ENCODE measurements around the gene JAM3.

JAM3 gene

DNA sequence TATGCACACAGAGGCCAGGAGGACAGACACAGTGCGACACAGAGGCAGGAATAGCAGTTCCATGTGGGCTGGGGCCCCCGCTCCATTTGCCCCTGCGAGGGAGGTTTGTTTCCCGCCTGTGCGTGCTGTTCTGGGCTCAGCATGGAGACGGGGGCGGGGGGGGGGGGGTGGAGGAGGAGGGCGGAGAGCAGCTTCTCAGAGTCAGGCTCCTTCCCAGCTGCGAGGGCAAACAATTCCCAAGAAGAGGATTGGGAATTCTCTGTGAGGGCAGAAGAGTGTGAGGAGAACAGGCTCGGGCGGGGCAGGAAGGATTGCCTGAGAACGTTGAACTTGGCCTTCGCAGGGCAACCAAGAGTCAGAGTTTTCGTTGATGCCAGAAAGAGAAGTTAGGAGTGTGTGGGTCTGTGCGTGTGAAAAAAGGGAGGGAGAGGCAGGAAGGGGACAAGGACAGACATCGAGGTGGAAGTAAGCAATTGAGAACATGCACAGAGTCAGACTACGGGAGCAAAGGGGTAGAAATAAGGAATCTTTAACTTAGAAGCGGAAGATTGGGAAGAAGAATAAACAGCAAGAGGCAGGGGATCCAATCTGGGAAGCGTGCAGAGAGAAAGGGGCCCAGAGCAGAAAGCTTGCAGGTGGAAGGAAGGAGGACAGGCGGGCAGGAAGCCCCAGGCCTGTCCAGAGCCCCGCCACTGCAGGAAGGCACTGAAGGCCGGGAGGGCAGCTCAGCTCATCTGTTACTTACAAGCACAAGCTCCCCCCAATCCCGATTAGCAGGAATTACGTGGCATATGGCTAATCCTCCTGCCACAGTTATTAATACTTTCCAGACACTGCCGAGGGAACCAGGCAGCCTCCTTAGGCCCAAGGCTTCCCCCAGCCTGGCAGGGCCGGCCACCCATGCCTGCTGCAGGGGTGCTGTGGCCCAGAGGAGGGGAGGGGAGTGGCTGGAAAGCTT is 15.6 kb upstream of the JAM3 start:
- no peak for DNase-seq (ENCODE audit: low read depth, low spot score)
- in situ Hi-C loops (cut with HindIII; ENCODE audit: low sequenced_read_pairs): no loop called here

DNA sequence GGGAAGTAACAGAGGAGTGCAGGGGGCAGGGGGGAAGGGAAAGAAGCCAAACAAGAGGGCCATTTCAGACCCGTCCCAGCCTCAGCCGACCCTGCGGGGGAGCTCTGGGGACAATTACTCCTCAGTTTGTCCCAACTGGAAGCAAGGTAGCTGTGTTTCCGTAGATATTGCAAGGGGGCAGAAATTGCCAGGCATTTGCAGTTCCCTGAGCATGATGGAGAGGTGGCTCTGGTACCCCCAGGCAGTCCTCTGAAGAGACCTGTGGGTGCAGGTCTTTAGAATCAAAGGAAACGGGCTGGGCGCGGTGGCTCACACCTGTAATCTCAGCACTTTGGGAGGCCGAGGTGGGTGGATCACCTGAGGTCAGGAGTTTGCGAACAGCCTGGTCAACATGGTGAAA is 13.8 kb upstream of the JAM3 start:
- TF ChIP-seq, protein P1, sequence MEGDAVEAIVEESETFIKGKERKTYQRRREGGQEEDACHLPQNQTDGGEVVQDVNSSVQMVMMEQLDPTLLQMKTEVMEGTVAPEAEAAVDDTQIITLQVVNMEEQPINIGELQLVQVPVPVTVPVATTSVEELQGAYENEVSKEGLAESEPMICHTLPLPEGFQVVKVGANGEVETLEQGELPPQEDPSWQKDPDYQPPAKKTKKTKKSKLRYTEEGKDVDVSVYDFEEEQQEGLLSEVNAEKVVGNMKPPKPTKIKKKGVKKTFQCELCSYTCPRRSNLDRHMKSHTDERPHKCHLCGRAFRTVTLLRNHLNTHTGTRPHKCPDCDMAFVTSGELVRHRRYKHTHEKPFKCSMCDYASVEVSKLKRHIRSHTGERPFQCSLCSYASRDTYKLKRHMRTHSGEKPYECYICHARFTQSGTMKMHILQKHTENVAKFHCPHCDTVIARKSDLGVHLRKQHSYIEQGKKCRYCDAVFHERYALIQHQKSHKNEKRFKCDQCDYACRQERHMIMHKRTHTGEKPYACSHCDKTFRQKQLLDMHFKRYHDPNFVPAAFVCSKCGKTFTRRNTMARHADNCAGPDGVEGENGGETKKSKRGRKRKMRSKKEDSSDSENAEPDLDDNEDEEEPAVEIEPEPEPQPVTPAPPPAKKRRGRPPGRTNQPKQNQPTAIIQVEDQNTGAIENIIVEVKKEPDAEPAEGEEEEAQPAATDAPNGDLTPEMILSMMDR (IDR thresholded peaks at IDR 0.05; ENCODE audit: low read depth, low read length): no peak
- DNase-seq (ENCODE audit: low read depth, low spot score): no peak
- in situ Hi-C loops (cut with HindIII; ENCODE audit: low sequenced_read_pairs): no loop called here
- H3K4me3 ChIP-seq (ENCODE audit: low read depth, low read length): no peak overlapping the region

More for the DNA sequence above, 15.6 kb upstream of the JAM3 start:
- TF ChIP-seq, protein P1 (IDR thresholded peaks at IDR 0.05; ENCODE audit: low read depth, low read length): no peak
- H3K4me3 ChIP-seq (ENCODE audit: low read depth, low read length): no peak overlapping the region

DNA sequence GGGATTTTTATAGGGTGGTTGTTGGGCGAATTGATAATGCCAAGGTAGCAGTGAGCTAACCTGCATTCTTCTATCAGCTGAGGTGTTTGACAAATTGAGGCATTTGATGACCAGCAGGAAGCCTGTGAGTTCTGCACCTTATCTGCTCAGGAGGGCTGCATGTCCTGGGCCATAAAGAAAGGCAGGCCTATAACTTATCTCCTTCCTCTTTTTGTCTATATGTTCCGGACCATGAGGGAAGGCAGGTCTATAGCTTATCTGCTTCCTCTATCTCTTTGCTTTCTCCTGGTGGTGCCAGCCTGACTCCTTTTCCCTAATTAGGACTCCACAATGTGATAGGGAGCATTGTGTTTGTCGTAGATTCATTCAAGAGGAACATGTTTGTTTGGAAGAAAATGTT is 8.6 kb upstream of the JAM3 start:
- DNase-seq (ENCODE audit: low read depth, low spot score): no peak
- TF ChIP-seq, protein P1 (IDR thresholded peaks at IDR 0.05; ENCODE audit: low read depth, low read length): no peak
- in situ Hi-C loops (cut with HindIII; ENCODE audit: low sequenced_read_pairs): no loop called here
- H3K4me3 ChIP-seq (ENCODE audit: low read depth, low read length): no peak overlapping the region

DNA sequence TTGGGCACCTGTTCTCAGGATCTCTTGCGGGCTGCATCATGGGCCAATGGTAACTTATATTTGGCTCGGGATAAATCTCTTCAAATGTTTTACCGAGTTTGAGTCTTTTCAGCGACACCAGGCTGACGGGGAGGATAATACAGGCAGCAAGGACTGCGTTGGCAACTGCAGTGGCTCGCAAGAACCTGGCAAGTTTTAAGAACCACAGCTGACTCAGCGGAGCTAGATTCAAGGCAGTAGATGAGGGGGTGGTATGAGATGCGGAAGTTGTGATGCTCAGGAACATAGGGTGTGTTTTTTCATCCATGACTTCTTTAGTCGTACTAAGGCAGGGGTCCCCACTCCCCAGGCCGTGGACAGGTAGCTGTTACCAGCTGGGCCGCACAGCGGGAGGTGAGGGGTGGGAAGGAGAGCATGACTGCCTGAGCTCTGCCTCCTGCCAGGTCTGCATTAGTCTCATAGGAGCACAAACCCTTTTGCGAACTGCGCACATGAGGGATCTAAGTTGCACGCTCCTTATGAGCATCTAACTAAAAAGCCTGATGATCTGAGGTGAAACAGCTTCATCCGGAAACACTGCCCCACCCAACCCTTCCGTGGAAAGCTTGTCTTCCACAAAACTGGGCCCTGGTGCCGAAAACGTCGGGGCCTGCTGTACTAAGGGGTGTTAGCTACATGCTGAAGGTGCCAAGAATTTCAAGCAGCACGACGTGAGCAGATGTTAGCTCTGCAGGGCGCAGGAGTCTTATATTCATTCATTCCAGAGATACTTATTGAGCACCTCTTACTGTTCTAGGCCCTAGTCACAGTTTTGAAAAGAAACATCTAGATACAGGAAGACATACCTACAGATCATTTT is 6.4 kb upstream of the JAM3 start:
- TF ChIP-seq, protein P1 (IDR thresholded peaks at IDR 0.05; ENCODE audit: low read depth, low read length): no peak
- DNase-seq (ENCODE audit: low read depth, low spot score): no peak
- H3K4me3 ChIP-seq (ENCODE audit: low read depth, low read length): no peak overlapping the region
- in situ Hi-C loops (cut with HindIII; ENCODE audit: low sequenced_read_pairs): no loop called here

DNA sequence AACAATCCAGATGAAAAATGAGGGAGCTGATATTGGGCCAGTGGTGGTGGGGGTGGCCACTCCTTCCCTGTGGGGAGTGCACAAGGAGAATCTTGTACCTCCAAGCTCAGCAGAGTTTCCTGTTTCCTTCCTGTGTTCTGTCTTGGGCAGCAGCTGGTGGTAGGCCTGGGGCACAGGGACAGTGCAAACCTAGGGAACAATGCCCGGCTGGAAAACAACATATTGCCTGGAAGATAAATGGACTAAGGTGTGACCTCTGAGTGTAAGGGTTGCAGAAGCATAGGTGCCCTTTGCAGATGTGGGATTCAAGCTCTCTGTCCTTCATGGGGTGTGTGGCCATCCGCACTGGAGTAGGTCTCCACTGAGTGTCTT is 5.8 kb upstream of the JAM3 start:
- in situ Hi-C loops (cut with HindIII; ENCODE audit: low sequenced_read_pairs): no loop called here
- no peak overlapping the region for H3K4me3 ChIP-seq (ENCODE audit: low read depth, low read length)
- TF ChIP-seq, protein P1 (IDR thresholded peaks at IDR 0.05; ENCODE audit: low read depth, low read length): no peak
- no peak for DNase-seq (ENCODE audit: low read depth, low spot score)

DNA sequence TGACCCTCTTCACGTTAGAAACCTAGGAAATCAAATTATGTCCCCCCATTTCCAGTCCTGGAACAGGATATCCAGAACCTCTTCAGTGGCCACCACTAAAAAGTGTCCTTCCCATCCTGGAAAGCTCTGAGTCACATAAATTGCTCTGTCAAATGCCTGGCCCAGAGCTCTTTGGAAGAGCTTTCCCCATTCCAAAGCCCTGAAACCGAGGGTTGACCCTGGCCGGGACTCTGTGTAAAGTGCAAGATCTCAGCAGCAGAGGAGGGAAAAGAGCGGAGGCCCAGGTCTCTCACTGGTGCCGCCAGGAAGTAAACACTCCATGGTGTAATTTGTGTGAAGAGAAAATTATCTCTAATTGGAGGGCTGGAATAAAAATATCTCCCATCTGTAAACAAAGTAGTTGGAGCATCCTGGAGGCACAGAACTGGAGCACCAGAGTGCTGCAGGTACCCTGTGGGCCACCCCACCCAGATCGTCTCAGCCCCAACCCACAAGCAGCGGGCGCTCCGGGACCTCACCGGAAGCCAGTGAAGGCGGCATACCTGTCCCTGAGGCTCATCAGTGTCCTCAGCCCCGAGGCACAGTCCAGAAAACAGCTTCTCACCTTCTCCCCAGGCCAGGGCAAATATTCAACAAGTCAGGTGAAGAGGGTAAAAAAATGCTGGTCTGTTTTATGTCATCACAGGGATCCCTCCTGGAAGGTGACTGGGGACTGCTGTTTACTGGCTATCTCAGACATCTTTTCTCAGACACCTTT is 4.7 kb upstream of the JAM3 start:
- TF ChIP-seq, protein P1 (IDR thresholded peaks at IDR 0.05; ENCODE audit: low read depth, low read length): no peak
- in situ Hi-C loops (cut with HindIII; ENCODE audit: low sequenced_read_pairs): no loop called here
- H3K4me3 ChIP-seq (ENCODE audit: low read depth, low read length): no peak overlapping the region
- no peak for DNase-seq (ENCODE audit: low read depth, low spot score)

Measured in astrocyte of the spinal cord (primary cell).